OCI-LY7 (cell line): Measurements from ENCODE around the gene CCER1. TPM values are rescaled to one million over a fixed set of nuclear protein-coding genes. Genes with fewer than 3 reads are reported as not detected.

ENCODE experiments used
- BruUV-seq: library from RNA; stranded (reverse); fragments of 400-500 nt; replicated peaks from 2 replicates; lab custom pipeline; 2021; lab: Mats Ljungman, UMichigan
- CTCF ChIA-PET: fragments of 300-600 bp; sonication (Branson Sonifier 250); formaldehyde crosslinking; loops from one replicate; lab custom pipeline; 2022; ENCODE audit warnings: antibody characterized with exemption; ENCODE audit not compliant: unreplicated experiment; lab: Charles Lee
- POLR2A ChIA-PET: fragments of 300-600 bp; sonication (Branson Sonifier 250); formaldehyde crosslinking; loops from one replicate; lab custom pipeline; 2022; ENCODE audit warnings: antibody characterized with exemption; lab: Charles Lee
- DNase-seq: peaks from one replicate; pipeline ENCODE4 v3.0.0-alpha.2; 2015; ENCODE audit warnings: low spot score
- H2AFZ ChIP-seq: fragments of 200-600 bp; sonication (generic), shearing (Covaris generic); 2 replicates; pipeline ENCODE4 v1.6.1; 2014; ENCODE audit warnings: mild to moderate bottlenecking, antibody characterized with exemption, low read length, moderate library complexity
- H3K27ac ChIP-seq: fragments of 200-600 bp; sonication (generic); 2 replicates; pipeline ENCODE4 v1.5.1; 2014; ENCODE audit warnings: mixed run types, low read depth, mild to moderate bottlenecking, moderate library complexity, low read length, inconsistent platforms; ENCODE audit not compliant: poor library complexity, severe bottlenecking
- H3K36me3 ChIP-seq: fragments of 200-600 bp; sonication (generic); 2 replicates; pipeline ENCODE4 v1.6.1; 2014; ENCODE audit warnings: mild to moderate bottlenecking, antibody characterized with exemption, low read length, moderate library complexity, mixed read lengths; ENCODE audit not compliant: insufficient read depth
- H3K4me1 ChIP-seq: fragments of 200-600 bp; sonication (generic); 2 replicates; pipeline ENCODE4 v1.5.1; 2014; ENCODE audit warnings: mild to moderate bottlenecking, low read length; ENCODE audit not compliant: insufficient read depth, poor library complexity, severe bottlenecking
- H3K4me2 ChIP-seq: fragments of 200-600 bp; sonication (generic); 2 replicates; pipeline ENCODE4 v1.6.1; 2014; ENCODE audit warnings: mild to moderate bottlenecking, low read length
- H3K4me3 ChIP-seq: fragments of 200-600 bp; sonication (generic); 2 replicates; pipeline ENCODE4 v1.5.1; 2014; ENCODE audit warnings: mild to moderate bottlenecking, low read depth, low read length; ENCODE audit not compliant: poor library complexity, severe bottlenecking
- H3K79me2 ChIP-seq: fragments of 200-600 bp; sonication (generic); 2 replicates; pipeline ENCODE4 v1.6.1; 2016; ENCODE audit warnings: low read depth, mild to moderate bottlenecking, low read length, moderate library complexity, mixed read lengths; ENCODE audit not compliant: insufficient read depth
- H3K9me2 ChIP-seq: fragments of 200-600 bp; sonication (generic); 2 replicates; pipeline ENCODE4 v1.6.1; 2016; ENCODE audit warnings: mild to moderate bottlenecking, low read length, mixed read lengths; ENCODE audit not compliant: insufficient read depth
- H3K9me3 ChIP-seq: fragments of 200-600 bp; sonication (generic); 2 replicates; pipeline ENCODE4 v1.6.1; 2014; ENCODE audit warnings: mild to moderate bottlenecking, mixed run types, low read length, mixed read lengths
- H4K20me1 ChIP-seq: fragments of 200-600 bp; sonication (generic); 2 replicates; pipeline ENCODE4 v1.6.1; 2014; ENCODE audit warnings: mild to moderate bottlenecking, antibody characterized with exemption, low read length, moderate library complexity, mixed read lengths; ENCODE audit not compliant: insufficient read depth
- CTCF ChIP-seq: fragments of 200-600 bp; sonication (generic); conservative IDR thresholded peaks from 2 replicates; pipeline ENCODE4 v1.5.1; 2014; ENCODE audit warnings: mild to moderate bottlenecking, antibody characterized with exemption, low read length, moderate library complexity, mixed read lengths
- EZH2phosphoT487 ChIP-seq: fragments of 200-600 bp; sonication (generic); IDR thresholded peaks from 2 replicates; pipeline ENCODE4 v1.6.1; 2018; ENCODE audit warnings: low read depth, borderline replicate concordance, mild to moderate bottlenecking, mixed run types, antibody characterized with exemption, low read length, moderate library complexity, mixed read lengths
- intact Hi-C: fragments of 100-400 bp; cut with micrococcal nuclease; formaldehyde crosslinking; loops from one replicate; pipeline ENCODE4 v1.10.0; 2022; ENCODE audit not compliant: unreplicated experiment
- total RNA-seq, 2 experiments: library from RNA; depleted of rRNA in 1 of 2; stranded (reverse); fragments of >200 nt in 1 of 2; shearing (Covaris generic) in 1 of 2; gene quantifications; 2 replicates each; pipeline ENCODE4 v1.2.3, GENCODE V29; 2014 to 2022

CCER1 gene
- total RNA-seq, 2 experiments from 2014 or later: not detected

DNA sequence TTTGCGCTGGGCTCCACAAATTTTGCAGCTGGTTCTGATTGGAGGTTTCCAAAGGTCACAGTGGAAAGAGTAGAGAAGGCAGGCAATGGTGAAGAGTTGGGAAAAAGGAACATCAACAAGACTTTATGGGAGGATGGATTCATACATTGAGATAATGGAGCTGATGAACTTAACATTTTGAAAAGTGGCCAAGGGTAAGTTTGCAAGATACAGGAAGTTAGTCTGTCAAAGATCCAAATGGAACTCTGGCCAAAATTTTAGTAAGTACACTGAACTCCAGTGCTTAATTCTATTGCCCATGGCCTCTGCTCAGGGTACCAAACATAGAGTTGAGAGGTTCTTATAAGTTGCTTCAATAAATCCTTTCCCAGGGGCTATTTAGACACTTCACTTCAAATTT lies 15.6 kb downstream of the CCER1 start:
- H3K4me1 ChIP-seq: no peaks in the 10 kb centered on the region
- H3K4me3 ChIP-seq: no peak overlapping the region
- H3K27ac ChIP-seq: no peak overlapping the region
- BruUV-seq: no TSS peak
- H2AFZ ChIP-seq: no peak overlapping the region
- CTCF ChIA-PET: no interaction called here
- intact Hi-C loops: loop anchor here (5.0 kb wide), 1 partner anchor 1922 kb away; no protein-coding TSS in a partner anchor
- H3K79me2 ChIP-seq: no peaks in the 10 kb centered on the region
- no peaks in the 10 kb centered on the region for H3K9me2 ChIP-seq
- no peaks in the 10 kb centered on the region for H3K9me3 ChIP-seq
- no peak overlapping the region for H3K4me2 ChIP-seq
- no peaks in the 10 kb centered on the region for H3K36me3 ChIP-seq
- no peak for TF ChIP-seq EZH2phosphoT487
- POLR2A ChIA-PET: no interaction called here
- DNase-seq: no peak
- H4K20me1 ChIP-seq: no peaks in the 10 kb centered on the region

- Histone ChIP-seq H2AFZ (no peak overlapping the region), H3K79me2 (no peaks in the 10 kb centered on the region), H3K4me2 (no peak overlapping the region), H4K20me1 (no peaks in the 10 kb centered on the region), H3K4me3 (no peak overlapping the region), H3K27ac (no peak overlapping the region), H3K4me1 (no peaks in the 10 kb centered on the region), H3K9me2 (no peaks in the 10 kb centered on the region), H3K36me3 (no peaks in the 10 kb centered on the region), H3K9me3 (no peaks in the 10 kb centered on the region)
- POLR2A ChIA-PET: no interaction called here
- DNase-seq: no peak
- CTCF ChIA-PET: no interaction called here
- intact Hi-C loops: loop anchor here (5.0 kb wide), 1 partner anchor 1921 kb away; no protein-coding TSS in a partner anchor
- BruUV-seq: no TSS peak
- no peak for TF ChIP-seq EZH2phosphoT487
- no peak for TF ChIP-seq CTCF
Observed at GRCh38 chr12:90938451-90938850, 16.5 kb downstream of the CCER1 start.

GRCh38 chr12:90937651-90938050 lies 17.3 kb downstream of the CCER1 start:
- no peaks in the 10 kb centered on the region for H3K4me1 ChIP-seq
- ChIA-PET CTCF (no interaction called here), POLR2A (no interaction called here)
- TF ChIP-seq CTCF (no peak), EZH2phosphoT487 (no peak)
- DNase-seq: no peak
- no peaks in the 10 kb centered on the region for H3K36me3 ChIP-seq
- H3K9me2 ChIP-seq: no peaks in the 10 kb centered on the region
- no TSS peak for BruUV-seq
- no peaks in the 10 kb centered on the region for H3K79me2 ChIP-seq
- no peak overlapping the region for H2AFZ ChIP-seq
- H3K4me2 ChIP-seq: no peak overlapping the region
- H3K9me3 ChIP-seq: no peaks in the 10 kb centered on the region
- intact Hi-C loops: loop anchor here (5.0 kb wide), 1 partner anchor 1920 kb away; no protein-coding TSS in a partner anchor
- no peak overlapping the region for H3K4me3 ChIP-seq
- H4K20me1 ChIP-seq: no peaks in the 10 kb centered on the region
- H3K27ac ChIP-seq: no peak overlapping the region
